Suprapubic skin (tissue), 4 donors: ENCODE measurements around the gene CELF4. TPM values are rescaled to one million over a fixed set of nuclear protein-coding genes. Genes with fewer than 3 reads are reported as not detected.

ENCODE experiments used
- DNase-seq, 2 donors: peaks; one replicate each; pipeline ENCODE4 v3.0.0-alpha.2; 2019; ENCODE audit warnings: low spot score in 2 of 2
- H3K27ac ChIP-seq: fragments of 200-600 bp; sonication (generic); one replicate; pipeline ENCODE4 v1.5.1; 2019
- H3K27me3 ChIP-seq: fragments of 200-600 bp; sonication (generic); one replicate; pipeline ENCODE4 v1.5.1; 2019
- H3K36me3 ChIP-seq: fragments of 200-600 bp; sonication (generic); one replicate; pipeline ENCODE4 v1.5.1; 2019
- H3K4me1 ChIP-seq: fragments of 200-600 bp; sonication (generic); one replicate; pipeline ENCODE4 v1.5.1; 2019
- H3K4me3 ChIP-seq: fragments of 200-600 bp; sonication (generic); one replicate; pipeline ENCODE4 v1.5.1; 2019; ENCODE audit warnings: mild to moderate bottlenecking
- H3K9me3 ChIP-seq: fragments of 200-600 bp; sonication (generic); one replicate; pipeline ENCODE4 v1.5.1; 2019
- CTCF ChIP-seq, 2 donors: fragments of 200-600 bp in 1 of 2; fragments of 450-650 bp in 1 of 2; sonication (generic) in 1 of 2; IDR thresholded peaks; one replicate each; pipeline ENCODE4 v1.5.1; 2016 to 2019; ENCODE audit warnings: antibody characterized with exemption in 2 of 2, mild to moderate bottlenecking in 1 of 2, moderate library complexity in 1 of 2
- EP300 ChIP-seq: sonication (generic); formaldehyde crosslinking; IDR thresholded peaks from one replicate; pipeline ENCODE4 v1.6.1; 2017; ENCODE audit warnings: antibody characterized with exemption
- POLR2A ChIP-seq, 2 donors: fragments of 450-650 bp; IDR thresholded peaks; one replicate each; pipeline ENCODE4 v1.6.1; 2017; ENCODE audit warnings: antibody characterized with exemption in 2 of 2, mild to moderate bottlenecking in 2 of 2, moderate library complexity in 2 of 2
- POLR2AphosphoS5 ChIP-seq, 3 donors: sonication (generic); formaldehyde crosslinking; IDR thresholded peaks; one replicate each; pipeline ENCODE4 v1.6.1; 2017; ENCODE audit warnings: antibody characterized with exemption in 3 of 3
- WGBS: methylation state at CpG from one replicate; pipeline ENCODE4 v1.1.5; 2018; 5-methylcytosine and 5-hydroxymethylcytosine counted together
- total RNA-seq, 4 donors: library from RNA; depleted of rRNA; stranded (reverse); fragments of >200 nt; gene quantifications; one replicate each; pipeline ENCODE4 v1.1.0, GENCODE V29; 2016

The CELF4 gene
- total RNA-seq, 4 donors from 2014 or later = not detected

GRCh38 chr18:37298816-37299215, 266.8 kb downstream of the CELF4 start:
- WGBS = 91% methylated on average over 6 of the region's 6 CpGs
- TF ChIP-seq CTCF (IDR thresholded peaks at IDR 0.05) (no peak), POLR2A (IDR thresholded peaks at IDR 0.05) (no peak), POLR2AphosphoS5 (IDR thresholded peaks at IDR 0.05) (no peak), EP300 (no peak)
- no peak for DNase-seq
- peaks cover 14% of the 10 kb centered on the region for H3K4me1 ChIP-seq
- no peak overlapping the region for H3K4me3 ChIP-seq
- H3K27me3 ChIP-seq = no peaks in the 10 kb centered on the region
- H3K36me3 ChIP-seq = no peaks in the 10 kb centered on the region
- H3K9me3 ChIP-seq = no peaks in the 10 kb centered on the region
- H3K27ac ChIP-seq = no peak overlapping the region

GRCh38 chr18:37297106-37297505, 268.5 kb downstream of the CELF4 start:
- peaks cover 14% of the 10 kb centered on the region for H3K4me1 ChIP-seq
- WGBS = 83% methylated on average over 6 of the region's 6 CpGs
- no peaks in the 10 kb centered on the region for H3K9me3 ChIP-seq
- TF ChIP-seq POLR2AphosphoS5 (IDR thresholded peaks at IDR 0.05) (no peak), EP300 (no peak), CTCF (IDR thresholded peaks at IDR 0.05) (no peak), POLR2A (IDR thresholded peaks at IDR 0.05) (no peak)
- H3K27ac ChIP-seq = no peak overlapping the region
- H3K4me3 ChIP-seq = no peak overlapping the region
- no peaks in the 10 kb centered on the region for H3K36me3 ChIP-seq
- no peak for DNase-seq
- no peaks in the 10 kb centered on the region for H3K27me3 ChIP-seq

- H3K4me1 ChIP-seq = peaks cover 11% of the 10 kb centered on the region
Measured at GRCh38 chr18:37294951-37295350, 270.6 kb downstream of the CELF4 start.

GRCh38 chr18:37293359-37293758, 272.2 kb downstream of the CELF4 start:
- no peak for TF ChIP-seq CTCF (IDR thresholded peaks at IDR 0.05)
- TF ChIP-seq EP300 = no peak
- TF ChIP-seq POLR2A (IDR thresholded peaks at IDR 0.05) = no peak
- no peak for TF ChIP-seq POLR2AphosphoS5 (IDR thresholded peaks at IDR 0.05)
- Histone ChIP-seq H3K4me1 (no peaks in the 10 kb centered on the region), H3K9me3 (no peaks in the 10 kb centered on the region), H3K4me3 (no peak overlapping the region), H3K36me3 (no peaks in the 10 kb centered on the region), H3K27me3 (no peaks in the 10 kb centered on the region), H3K27ac (no peak overlapping the region)
- no peak for DNase-seq
- WGBS = 89% methylated on average over 3 of the region's 3 CpGs

More at GRCh38 chr18:37294951-37295350, 270.6 kb downstream of the CELF4 start:
- WGBS = 32% methylated on average over 4 of the region's 4 CpGs
- no peaks in the 10 kb centered on the region for H3K9me3 ChIP-seq
- no peak overlapping the region for H3K4me3 ChIP-seq
- H3K27ac ChIP-seq = no peak overlapping the region
- no peak for DNase-seq
- no peak for TF ChIP-seq EP300
- no peak for TF ChIP-seq POLR2A (IDR thresholded peaks at IDR 0.05)
- TF ChIP-seq CTCF (IDR thresholded peaks at IDR 0.05) = no peak
- no peak for TF ChIP-seq POLR2AphosphoS5 (IDR thresholded peaks at IDR 0.05)
- H3K27me3 ChIP-seq = no peaks in the 10 kb centered on the region
- no peaks in the 10 kb centered on the region for H3K36me3 ChIP-seq

GRCh38 chr18:37289423-37289822, 276.2 kb downstream of the CELF4 start:
- Histone ChIP-seq H3K27me3 (peaks cover 22% of the 10 kb centered on the region), H3K27ac (no peak overlapping the region), H3K36me3 (no peaks in the 10 kb centered on the region), H3K4me3 (no peak overlapping the region), H3K9me3 (no peaks in the 10 kb centered on the region), H3K4me1 (no peaks in the 10 kb centered on the region)
- 89% methylated on average over 6 of the region's 6 CpGs for WGBS
- no peak for DNase-seq
- TF ChIP-seq CTCF (IDR thresholded peaks at IDR 0.05) (no peak), POLR2AphosphoS5 (IDR thresholded peaks at IDR 0.05) (no peak), POLR2A (IDR thresholded peaks at IDR 0.05) (no peak), EP300 (no peak)
